ENCODE measurements around the gene CMC2.
A peak's percentile ranks its signal among the peaks of the same experiment; 100 is the strongest.

Gene CMC2

DNA sequence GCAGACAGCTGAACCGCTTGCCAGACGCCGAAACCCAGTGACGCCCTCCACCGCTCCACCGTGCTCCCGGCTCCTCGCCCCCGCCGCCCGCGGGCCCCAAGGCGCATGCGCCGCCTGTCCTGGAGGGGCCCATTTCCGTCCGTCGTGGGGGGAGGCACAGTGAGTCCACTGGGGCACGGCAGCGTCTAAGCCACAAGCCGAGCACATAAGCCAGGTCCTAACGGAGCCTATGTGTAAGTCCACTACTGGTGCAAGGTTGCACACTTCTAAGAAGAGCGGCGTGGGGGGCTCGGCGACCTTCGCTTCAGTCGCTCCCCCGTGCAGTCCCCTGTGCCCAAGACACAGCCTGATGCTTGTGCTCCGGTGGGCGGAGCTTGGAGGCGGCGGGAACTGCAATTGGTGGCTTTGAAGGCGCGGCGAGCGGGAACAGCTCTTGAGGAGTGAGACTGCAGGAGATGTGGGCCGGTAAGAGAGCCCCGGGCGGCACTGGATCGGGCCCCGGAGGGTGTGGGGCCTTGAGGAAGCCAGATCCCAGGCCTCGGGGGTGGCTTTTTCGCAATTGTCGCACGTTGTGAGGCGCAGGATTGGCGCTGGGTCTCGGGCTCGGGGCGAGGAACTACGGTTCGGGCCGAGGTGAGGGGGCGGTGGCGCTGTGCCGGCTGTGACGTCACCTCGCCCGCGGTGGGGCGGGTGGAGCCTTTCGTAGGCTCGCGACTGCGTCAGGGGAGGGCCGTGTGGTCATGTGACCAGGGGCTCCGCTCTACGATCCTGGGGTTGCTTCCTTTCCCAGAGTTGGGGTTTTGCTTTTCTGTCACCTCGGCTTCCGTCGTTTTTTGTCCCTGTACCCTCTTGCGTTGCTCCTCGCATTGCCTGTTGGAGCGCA is at the start of gene CMC2, which contains the start of gene CENPN:
CMC2 (minus strand) TSS at position 73 of the 883 bp plus-strand sequence. CDS start 9,491 bp downstream, outside the sequence.
CENPN (plus strand) TSS at position 402 of the 883 bp plus-strand sequence. CDS start 4,726 bp downstream, outside the sequence.
- peak; percentile 66 for DNase-seq

GRCh38 chr16:81053761-81054160 is 47.1 kb upstream of the CMC2 start:
- no peak for DNase-seq

GRCh38 chr16:81042821-81043220 is 36.1 kb upstream of the CMC2 start:
- no peak for DNase-seq

DNA sequence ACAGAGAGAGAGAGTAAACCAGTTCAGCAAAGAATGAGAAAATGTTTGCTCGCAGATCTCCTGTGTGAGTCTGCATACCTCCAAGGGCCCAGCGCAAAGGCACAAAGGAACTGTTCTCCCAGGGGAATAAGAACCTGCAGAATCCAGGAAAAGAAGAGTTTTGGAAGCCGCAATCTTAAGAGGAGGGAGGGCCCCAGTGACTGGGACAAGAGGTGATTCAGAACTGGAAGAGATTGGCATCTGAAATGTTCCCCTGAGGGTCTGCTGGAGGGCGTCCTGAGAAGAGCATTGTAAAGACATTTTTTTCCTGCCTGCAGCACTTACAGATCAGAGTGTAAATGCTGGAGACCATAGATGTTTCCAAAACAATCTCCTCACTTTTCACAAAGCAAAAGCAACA is 35.0 kb upstream of the CMC2 start:
- DNase-seq, result no peak

- no peak for DNase-seq
Measured at GRCh38 chr16:81040842-81041241, 34.2 kb upstream of the CMC2 start.

- no peak for DNase-seq
Measured at GRCh38 chr16:81040131-81040530, 33.4 kb upstream of the CMC2 start.

DNA sequence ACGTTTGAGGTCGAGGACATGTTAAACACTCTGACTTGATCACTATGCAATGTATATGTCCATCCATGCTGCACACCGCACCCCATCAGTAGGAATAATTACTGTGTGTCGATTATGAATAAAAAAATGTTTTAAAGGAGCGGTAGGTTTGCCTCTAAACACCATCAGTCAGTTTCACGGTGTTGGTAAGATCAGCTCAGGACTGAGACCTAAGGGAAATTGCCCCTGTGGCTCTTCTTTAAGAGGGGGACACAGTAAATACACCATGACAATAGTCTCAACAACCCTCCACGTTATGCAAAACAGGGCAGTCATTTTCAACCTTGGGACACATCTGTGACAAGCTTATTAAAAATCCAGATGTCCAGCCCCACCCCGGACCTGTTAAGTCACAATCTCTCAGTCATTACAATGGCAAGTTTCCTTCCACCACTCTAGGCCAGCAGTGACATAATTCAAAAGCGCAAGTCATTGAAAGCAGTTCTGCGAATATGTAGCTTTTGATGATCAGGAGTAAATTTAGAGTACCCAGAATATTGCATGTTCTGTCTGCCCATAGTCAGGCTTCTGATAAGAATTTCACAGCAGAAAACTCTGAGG is 30.2 kb upstream of the CMC2 start:
- no peak for DNase-seq

DNA sequence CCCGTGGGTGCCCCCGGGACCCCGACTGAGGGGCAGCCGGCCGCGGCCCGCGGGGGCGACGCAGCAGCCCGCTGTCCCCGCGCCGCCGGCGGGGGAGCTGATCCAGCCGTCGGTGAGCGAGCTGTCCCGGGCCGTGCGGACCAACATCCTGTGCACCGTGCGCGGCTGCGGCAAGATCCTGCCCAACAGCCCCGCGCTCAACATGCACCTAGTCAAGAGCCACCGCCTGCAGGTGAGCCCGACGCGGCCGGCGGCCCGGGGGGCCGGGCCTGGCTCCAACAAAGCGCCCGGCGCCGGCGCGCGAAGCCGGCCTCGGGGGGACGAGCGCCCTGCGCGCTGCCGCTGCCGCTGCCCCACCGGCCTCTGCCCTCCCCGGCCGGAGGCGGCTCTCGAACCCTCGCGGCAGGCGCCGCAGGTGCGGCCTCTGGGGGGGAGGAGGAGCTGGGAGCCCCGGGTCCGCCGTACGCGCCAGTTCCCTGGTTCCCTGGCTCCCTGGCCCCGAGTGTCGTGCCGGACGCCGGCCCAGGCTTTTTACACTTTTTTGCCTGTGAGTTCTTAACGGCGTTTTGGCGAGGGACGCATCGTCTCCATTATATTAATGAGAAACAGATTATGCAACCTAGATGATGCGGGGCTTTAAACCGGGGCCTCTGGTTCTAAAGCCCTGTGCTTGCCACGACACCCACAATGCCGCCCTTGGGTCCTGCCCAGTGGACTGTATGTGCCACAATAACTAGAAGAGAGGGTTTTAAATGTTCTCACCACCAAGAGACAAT is 29.5 kb upstream of the CMC2 start:
- DNase-seq, result no peak

DNA sequence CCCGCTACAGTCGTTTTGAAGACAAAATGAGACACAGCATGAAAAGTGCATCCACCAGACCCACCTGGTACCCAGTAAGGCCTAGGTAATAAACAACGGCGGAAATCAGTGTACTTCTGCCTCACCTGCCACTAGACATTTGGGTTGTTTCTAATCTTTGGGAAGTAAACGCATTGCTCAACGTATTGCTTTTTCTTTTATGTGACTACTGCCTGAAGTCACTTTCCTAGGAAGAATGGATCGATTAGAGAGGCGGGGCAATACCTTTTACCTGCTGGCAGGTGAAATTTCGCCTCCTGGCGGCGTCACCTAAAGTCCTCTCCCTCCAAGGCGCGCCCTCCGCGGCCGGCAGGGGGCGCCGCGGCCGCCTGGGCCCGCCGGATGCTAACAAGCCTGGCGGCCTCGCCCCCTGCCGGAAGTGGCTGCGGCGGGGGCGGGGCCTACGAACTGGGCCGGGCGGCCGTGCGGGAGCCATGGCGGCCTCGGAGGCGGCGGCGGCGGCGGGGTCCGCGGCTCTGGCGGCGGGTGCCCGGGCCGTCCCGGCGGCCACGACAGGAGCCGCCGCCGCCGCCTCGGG is 28.8 kb upstream of the CMC2 start, which contains the start of gene ATMIN:
ATMIN (plus strand) TSS at position 445 of the 577 bp plus-strand sequence; CDS start at position 474, 29 bp downstream.
- peak; percentile 46 for DNase-seq

DNA sequence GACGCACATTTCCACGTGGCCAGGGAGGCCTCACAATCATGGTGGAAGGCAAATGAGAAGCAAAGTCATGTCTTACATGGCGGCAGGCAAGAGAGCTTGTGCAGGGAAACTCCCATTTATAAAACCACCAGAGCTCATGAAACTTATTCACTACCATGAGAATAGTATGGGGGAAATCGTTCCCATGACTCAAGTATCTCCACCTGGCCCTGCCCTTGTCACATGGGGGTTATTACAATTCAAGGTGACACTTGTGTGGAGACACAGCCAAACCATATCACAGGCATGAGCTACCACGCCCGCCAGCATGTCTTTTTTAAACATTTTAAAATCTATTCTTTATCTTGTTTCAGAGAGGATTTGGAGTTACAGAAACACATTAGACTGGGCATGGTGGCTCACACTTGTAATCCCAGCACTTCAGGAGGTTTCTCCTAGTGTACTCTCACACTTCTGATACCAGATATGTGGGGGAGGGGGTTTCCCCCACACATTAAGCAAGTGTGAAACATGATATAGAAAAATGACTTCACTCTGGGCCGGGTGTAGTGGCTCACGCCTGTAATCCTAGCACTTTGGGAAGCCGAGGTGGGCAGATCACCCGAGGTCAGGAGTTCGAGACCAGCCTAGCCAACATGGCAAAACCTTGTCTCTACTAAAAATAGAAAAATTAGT is 23.4 kb upstream of the CMC2 start:
- no peak for DNase-seq

DNA sequence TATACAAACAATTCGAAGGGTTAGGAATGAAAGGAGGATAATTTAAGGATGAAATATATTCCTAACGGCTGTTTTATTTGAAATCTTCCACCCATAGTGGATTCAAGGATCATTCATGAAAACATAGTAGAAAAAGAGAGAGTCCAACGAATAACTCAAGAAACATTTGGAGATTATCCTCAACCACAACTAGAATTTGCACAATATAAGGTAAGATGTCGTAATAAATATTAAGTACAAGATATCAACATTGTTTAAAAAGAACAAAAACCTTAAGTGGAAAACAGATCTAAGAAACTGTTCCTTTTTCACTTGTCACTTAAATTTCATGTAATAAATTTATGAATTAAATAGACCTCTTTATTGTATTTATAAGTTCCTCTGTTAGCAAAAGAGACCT is 19.7 kb upstream of the CMC2 start:
- no peak for DNase-seq

- no peak for DNase-seq
Measured at GRCh38 chr16:81018496-81018895, 11.8 kb upstream of the CMC2 start.

- no peak for DNase-seq
Measured at GRCh38 chr16:81014672-81015071, 8.0 kb upstream of the CMC2 start.

GRCh38 chr16:81012974-81013373 is 6.3 kb upstream of the CMC2 start:
- DNase-seq, result no peak

GRCh38 chr16:81008505-81008789 is 1.8 kb upstream of the CMC2 start:
- no peak for DNase-seq

- DNase-seq, result no peak
Measured at GRCh38 chr16:81006211-81006812, 373 bp downstream of the CMC2 start.

DNA sequence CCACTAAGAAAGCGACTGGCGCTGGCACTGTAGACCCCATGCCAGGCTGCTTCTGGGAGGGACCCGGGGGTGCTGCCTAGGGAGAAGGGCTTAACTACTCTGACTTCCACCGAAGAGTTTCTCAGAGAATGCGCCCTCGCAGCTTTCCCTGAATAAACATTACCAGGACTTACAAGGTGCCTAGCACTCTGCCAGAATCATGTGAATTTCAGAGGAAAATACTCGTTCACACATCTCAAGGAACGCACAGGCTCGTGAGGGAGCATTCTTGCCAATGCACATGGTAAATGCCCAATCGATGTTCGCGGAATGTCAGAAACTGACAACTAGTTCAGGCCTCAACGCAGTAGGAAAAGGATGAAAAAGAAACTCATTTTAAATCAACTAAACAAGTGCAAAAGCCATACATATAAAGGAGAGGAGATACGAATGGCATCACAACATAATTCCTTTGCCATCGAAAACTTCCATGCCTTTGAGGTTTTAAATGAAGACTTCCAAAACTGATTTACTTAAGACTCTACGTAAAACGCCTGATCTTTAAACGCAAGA is 999 bp downstream of the CMC2 start:
- DNase-seq, result no peak

DNA sequence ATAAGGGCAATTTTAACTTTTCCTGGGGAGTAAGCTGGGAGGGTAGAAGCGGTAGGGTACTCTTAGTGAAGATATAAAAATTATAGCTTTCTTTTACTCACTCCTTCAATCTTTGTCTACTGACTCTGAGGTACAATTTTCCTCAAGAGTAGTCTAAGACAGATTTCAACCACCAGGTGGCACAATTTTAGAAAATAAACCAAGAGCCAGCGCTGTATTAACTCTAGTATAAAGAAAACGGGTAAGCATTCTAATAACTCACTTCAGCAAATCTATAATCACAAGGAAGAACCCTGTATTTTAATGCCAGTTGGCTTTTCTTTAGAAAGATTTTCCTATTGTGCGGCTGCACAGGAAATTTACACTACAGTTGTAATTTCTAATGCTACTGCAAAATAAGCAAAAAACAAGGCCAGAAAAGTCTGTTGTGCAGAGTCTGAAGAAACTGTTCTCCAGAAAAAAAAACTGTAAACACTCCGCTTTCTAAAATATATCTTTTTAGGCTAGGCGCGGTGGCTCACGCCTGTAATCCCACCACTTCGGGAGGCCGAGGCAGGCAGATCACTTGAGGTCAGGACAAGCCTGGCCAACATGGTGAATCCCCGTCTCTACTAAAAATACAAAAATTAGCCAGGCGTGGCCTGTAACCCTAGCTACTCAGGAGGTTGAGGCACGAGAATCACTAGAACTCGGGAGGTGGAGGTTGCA is 1.9 kb downstream of the CMC2 start:
- no peak for DNase-seq

GRCh38 chr16:81003610-81004460 is 2.9 kb downstream of the CMC2 start:
- no peak for DNase-seq

- DNase-seq, result no peak
Measured at GRCh38 chr16:81003064-81003463, 3.6 kb downstream of the CMC2 start.
